IgD-negative memory B cell (primary cell): ENCODE data around the gene DDX28. TPM values are rescaled to one million over a fixed set of nuclear protein-coding genes. Genes with fewer than 3 reads are reported as not detected.
A peak's percentile ranks its signal among the peaks of the same experiment; 100 is the strongest.
"Not testable (repeated sequence)": the region's sequence is repeated elsewhere in the genome, so short reads cannot be mapped to it uniquely, and the experiment has no call there.

Experiments used
- H3K27ac Mint-ChIP-seq, 3 donors: one replicate each; pipeline ENCODE4 v1.8.0; 2020 to 2022; ENCODE audit warnings: mild to moderate bottlenecking in 3 of 3, mixed read lengths in 3 of 3, moderate library complexity in 1 of 3
- H3K27me3 Mint-ChIP-seq: one replicate; pipeline ENCODE4 v1.8.0; 2021; ENCODE audit warnings: mixed read lengths
- H3K36me3 Mint-ChIP-seq: one replicate; pipeline ENCODE4 v1.8.0; 2020; ENCODE audit warnings: mild to moderate bottlenecking, mixed read lengths
- H3K4me1 Mint-ChIP-seq, 3 donors: one replicate each; pipeline ENCODE4 v1.8.0; 2020 to 2022; ENCODE audit warnings: mixed read lengths in 3 of 3, mild to moderate bottlenecking in 1 of 3
- H3K4me3 Mint-ChIP-seq, 4 donors: one replicate each; pipeline ENCODE4 v1.8.0; 2020 to 2022; ENCODE audit warnings: mild to moderate bottlenecking in 4 of 4, mixed read lengths in 4 of 4, moderate library complexity in 3 of 4
- H3K9me3 Mint-ChIP-seq, 3 donors: one replicate each; pipeline ENCODE4 v1.8.0; 2020 to 2021; ENCODE audit warnings: mixed read lengths in 3 of 3, mild to moderate bottlenecking in 1 of 3
- polyA plus RNA-seq: library from polyadenylated mRNA; unstranded; fragments of 300-500 nt; fragmentation: Illumina TruSeq; gene quantifications from one replicate; pipeline ENCODE4 v1.2.3, GENCODE V29; 2021

The DDX28 gene
- polyA plus RNA-seq, 1 donor from 2014 or later, result 35.8 TPM

- Mint-ChIP-seq H3K27me3 (no peaks in the 10 kb centered on the region), H3K27ac (peak overlapping the region in 1 of 3 donors; percentile 39), H3K4me1 (peaks cover 5 to 12% (median 7%) of the 10 kb centered on the region in 3 donors), H3K9me3 (no peaks in the 10 kb centered on the region), H3K36me3 (no peaks in the 10 kb centered on the region), H3K4me3 (peak overlapping the region in 1 of 4 donors; percentile 14)
Measured at GRCh38 chr16:67975321-67976105, 47.5 kb downstream of the DDX28 start.

DNA sequence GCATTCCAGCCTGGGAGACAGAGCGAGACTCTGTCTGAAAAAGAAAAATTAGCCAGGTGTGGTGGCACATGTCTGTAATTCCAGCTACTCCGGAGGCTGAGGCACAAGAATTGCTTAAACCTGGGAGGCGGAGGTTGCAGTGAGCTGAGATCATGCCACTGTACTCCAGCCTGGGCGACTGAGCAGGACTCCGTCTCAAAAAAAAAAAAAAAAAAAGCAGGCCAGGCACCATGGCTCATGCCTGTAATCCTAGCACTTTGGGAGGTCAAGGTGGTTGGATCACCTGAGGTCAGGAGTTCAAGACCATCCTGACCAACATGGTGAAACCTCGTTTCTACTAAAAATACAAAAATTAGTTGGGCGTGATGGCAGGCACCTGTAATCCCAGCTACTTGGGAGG lies 50.7 kb downstream of the DDX28 start:
- H3K9me3 Mint-ChIP-seq, H3K4me3 Mint-ChIP-seq, H3K27me3 Mint-ChIP-seq, H3K27ac Mint-ChIP-seq, H3K36me3 Mint-ChIP-seq: not testable (repeated sequence)
- H3K4me1 Mint-ChIP-seq, result peaks cover 12 to 15% (median 13%) of the 10 kb centered on the region in 3 donors

- Mint-ChIP-seq H3K9me3 (no peaks in the 10 kb centered on the region), H3K27ac (no peak overlapping the region), H3K36me3 (no peaks in the 10 kb centered on the region), H3K4me3 (peak overlapping the region in 3 of 4 donors; percentile 11 to 83 (median 41)), H3K27me3 (no peaks in the 10 kb centered on the region), H3K4me1 (peaks cover 11 to 20% (median 16%) of the 10 kb centered on the region in 3 donors)
Measured at GRCh38 chr16:67971111-67971510, 51.9 kb downstream of the DDX28 start.

Other genes with a start within 250 kb of the DDX28 start
- gene RANBP10, start 216.7 kb downstream of the DDX28 start, polyA plus RNA-seq, result 10.9 TPM
- gene TSNAXIP1, start 216.3 kb downstream of the DDX28 start, polyA plus RNA-seq, result not detected
- 101 TPM for gene THAP11, start 180.9 kb downstream of the DDX28 start, polyA plus RNA-seq
- 111 TPM for gene NUTF2, start 176.3 kb downstream of the DDX28 start, polyA plus RNA-seq
- gene CENPT, start 175.5 kb downstream of the DDX28 start, polyA plus RNA-seq, result 13.4 TPM
- 18.6 TPM for gene EDC4, start 150.2 kb downstream of the DDX28 start, polyA plus RNA-seq
- 0.95 TPM for gene NRN1L, start 138.3 kb downstream of the DDX28 start, polyA plus RNA-seq
- 22.4 TPM for gene PSKH1, start 130.0 kb downstream of the DDX28 start, polyA plus RNA-seq
- gene CTRL, start 91.4 kb downstream of the DDX28 start, polyA plus RNA-seq, result 2.1 TPM
- 510 TPM for gene PSMB10, start 86.4 kb downstream of the DDX28 start, polyA plus RNA-seq
- 0.81 TPM for gene LCAT, start 79.1 kb downstream of the DDX28 start, polyA plus RNA-seq
- gene SLC12A4, start 54.6 kb downstream of the DDX28 start, polyA plus RNA-seq, result 3.9 TPM
- not detected for gene DPEP3, start 42.7 kb downstream of the DDX28 start, polyA plus RNA-seq
- gene DPEP2, start 23.7 kb downstream of the DDX28 start, polyA plus RNA-seq, result 45.3 TPM
- gene DPEP2NB, start 7.3 kb downstream of the DDX28 start, polyA plus RNA-seq, result not detected
- 68.3 TPM for gene DUS2, start 52 bp upstream of the DDX28 start, polyA plus RNA-seq
- 47.2 TPM for gene NFATC3, start 62.1 kb upstream of the DDX28 start, polyA plus RNA-seq
- 0.48 TPM for gene ESRP2, start 212.9 kb upstream of the DDX28 start, polyA plus RNA-seq
- gene PLA2G15, start 222.1 kb upstream of the DDX28 start, polyA plus RNA-seq, result 8.2 TPM
- gene SLC7A6, start 241.3 kb upstream of the DDX28 start, polyA plus RNA-seq, result 13.8 TPM